Measurements from ENCODE around the gene TNFRSF6B. TPM values are rescaled to one million over a fixed set of nuclear protein-coding genes. Genes with fewer than 3 reads are reported as not detected.

TNFRSF6B gene
- polyA plus RNA-seq, 1 of the 3 experiments (the other 2 are of a cell fraction) = 9.4 TPM

DNA sequence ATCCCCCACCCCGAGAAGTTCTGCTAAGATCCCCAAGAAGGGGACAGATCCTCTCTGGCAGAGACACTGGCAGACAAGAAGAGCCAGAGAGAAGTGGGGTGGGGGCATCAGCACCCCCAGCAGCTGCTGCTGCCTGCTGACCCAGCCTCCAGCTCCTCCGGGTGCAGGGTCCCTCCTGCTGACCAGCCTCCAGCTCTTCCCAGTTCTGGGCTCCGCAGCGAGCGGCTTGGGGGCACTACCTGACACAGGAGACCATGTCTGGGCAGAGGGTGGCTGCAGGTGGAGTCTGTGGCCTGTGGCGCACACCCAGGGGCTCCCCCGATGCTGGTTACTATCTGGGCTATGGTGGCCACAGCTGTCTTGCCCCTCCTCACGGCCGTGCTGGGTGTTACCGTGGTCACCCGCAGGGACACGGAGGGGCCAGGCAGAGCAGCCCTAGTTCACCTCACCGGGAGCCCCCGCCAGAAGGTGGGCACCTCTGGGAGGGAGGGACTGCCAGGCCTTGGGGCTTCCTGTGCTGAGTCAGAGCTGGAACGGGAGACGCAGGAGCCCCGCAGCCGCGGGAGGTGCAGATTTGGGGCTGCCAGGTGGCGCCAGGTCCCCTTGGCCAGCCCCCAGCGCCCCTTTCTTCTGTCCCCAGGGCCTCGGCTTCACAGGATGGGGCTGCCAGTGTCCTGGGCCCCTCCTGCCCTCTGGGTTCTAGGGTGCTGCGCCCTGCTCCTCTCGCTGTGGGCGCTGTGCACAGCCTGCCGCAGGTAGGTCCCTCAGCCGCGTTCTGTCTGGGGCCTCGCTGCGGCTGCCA is 40.6 kb downstream of the TNFRSF6B start:
- no peak overlapping the region for H3K4me3 ChIP-seq (ENCODE audit: low read depth in 2 of 2, low read length in 1 of 2)
- CTCF ChIA-PET = interaction anchor here (1.4 to 1.7 kb wide), 2 partner anchors 12 to 38 kb away, joined by 3 to 6 read pairs; no protein-coding TSS in a partner anchor
- H3K27ac ChIP-seq (ENCODE audit: low read depth in 2 of 2, low read length in 1 of 2) = no peak overlapping the region
- 87% methylated on average over 9 of the region's 30 CpGs for WGBS (ENCODE audit: low lambda C conversion rate)
- peaks cover 9% of the 10 kb centered on the region for H3F3A ChIP-seq (replicated peaks; ENCODE audit: insufficient read depth)
- peak; percentile 16; the same call in 1 of the 2 replicates for TF ChIP-seq POLR2AphosphoS5 (IDR thresholded peaks at IDR 0.05; ENCODE audit: low read depth, low read length)
- TF ChIP-seq GATA2 (CRISPR knock-in tag; IDR thresholded peaks at IDR 0.05) = no peak
- POLR2A ChIA-PET = no interaction called here
- H3K4me1 ChIP-seq (ENCODE audit: control insufficient read depth in 1 of 2, insufficient read depth in 2 of 2, low read depth in 1 of 2, low read length in 1 of 2) = peaks cover 0 to 14% of the 10 kb centered on the region in 2 experiments; a peak in 1 of 4 replicates
- peaks cover 0 to 23% of the 10 kb centered on the region in 2 experiments for H3K36me3 ChIP-seq (replicated peaks in 1 of 2; ENCODE audit: control insufficient read depth in 1 of 2, insufficient read depth in 2 of 2, low read length in 1 of 2)
- H3K79me2 ChIP-seq (ENCODE audit: insufficient read depth) = peaks cover 18% of the 10 kb centered on the region
- no peak overlapping the region for H3K9ac ChIP-seq
- H3K9me3 ChIP-seq = no peaks in the 10 kb centered on the region
- H2AFZ ChIP-seq (ENCODE audit: low read depth) = no peak overlapping the region
- H4K20me1 ChIP-seq (ENCODE audit: insufficient read depth) = peaks cover 12% of the 10 kb centered on the region
- H3K9me2 ChIP-seq = no peaks in the 10 kb centered on the region
- DNase-seq = peak; percentile 31
- no peak overlapping the region for H3K4me2 ChIP-seq
- no peaks in the 10 kb centered on the region for H3K27me3 ChIP-seq (ENCODE audit: insufficient read depth)

DNA sequence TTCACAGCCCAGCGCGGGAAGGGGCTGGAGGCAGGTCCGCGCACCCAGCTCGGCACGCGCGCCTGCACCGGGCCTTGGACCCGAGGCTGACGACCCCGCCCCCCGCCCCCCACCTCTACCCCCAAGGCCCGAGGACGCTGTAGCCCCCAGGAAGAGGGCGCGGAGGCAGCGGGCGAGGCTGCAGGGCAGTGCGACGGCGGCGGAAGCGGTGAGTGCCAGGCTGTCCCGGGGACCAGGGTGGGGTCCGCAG is 41.2 kb downstream of the TNFRSF6B start:
- Histone ChIP-seq H3F3A (replicated peaks; ENCODE audit: insufficient read depth) (peaks cover 9% of the 10 kb centered on the region), H3K9ac (no peak overlapping the region), H3K9me2 (no peaks in the 10 kb centered on the region), H4K20me1 (ENCODE audit: insufficient read depth) (peaks cover 12% of the 10 kb centered on the region), H3K27ac (ENCODE audit: low read depth in 2 of 2, low read length in 1 of 2) (no peak overlapping the region), H3K4me1 (ENCODE audit: control insufficient read depth in 1 of 2, insufficient read depth in 2 of 2, low read depth in 1 of 2, low read length in 1 of 2) (peaks cover 0 to 14% of the 10 kb centered on the region in 2 experiments; a peak in 1 of 4 replicates), H3K4me3 (ENCODE audit: low read depth in 2 of 2, low read length in 1 of 2) (no peak overlapping the region), H3K27me3 (ENCODE audit: insufficient read depth) (no peaks in the 10 kb centered on the region), H2AFZ (ENCODE audit: low read depth) (no peak overlapping the region), H3K79me2 (ENCODE audit: insufficient read depth) (peaks cover 18% of the 10 kb centered on the region), H3K9me3 (no peaks in the 10 kb centered on the region), H3K4me2 (no peak overlapping the region), H3K36me3 (replicated peaks in 1 of 2; ENCODE audit: control insufficient read depth in 1 of 2, insufficient read depth in 2 of 2, low read length in 1 of 2) (peaks cover 0 to 29% of the 10 kb centered on the region in 2 experiments)
- TF ChIP-seq, protein P1, sequence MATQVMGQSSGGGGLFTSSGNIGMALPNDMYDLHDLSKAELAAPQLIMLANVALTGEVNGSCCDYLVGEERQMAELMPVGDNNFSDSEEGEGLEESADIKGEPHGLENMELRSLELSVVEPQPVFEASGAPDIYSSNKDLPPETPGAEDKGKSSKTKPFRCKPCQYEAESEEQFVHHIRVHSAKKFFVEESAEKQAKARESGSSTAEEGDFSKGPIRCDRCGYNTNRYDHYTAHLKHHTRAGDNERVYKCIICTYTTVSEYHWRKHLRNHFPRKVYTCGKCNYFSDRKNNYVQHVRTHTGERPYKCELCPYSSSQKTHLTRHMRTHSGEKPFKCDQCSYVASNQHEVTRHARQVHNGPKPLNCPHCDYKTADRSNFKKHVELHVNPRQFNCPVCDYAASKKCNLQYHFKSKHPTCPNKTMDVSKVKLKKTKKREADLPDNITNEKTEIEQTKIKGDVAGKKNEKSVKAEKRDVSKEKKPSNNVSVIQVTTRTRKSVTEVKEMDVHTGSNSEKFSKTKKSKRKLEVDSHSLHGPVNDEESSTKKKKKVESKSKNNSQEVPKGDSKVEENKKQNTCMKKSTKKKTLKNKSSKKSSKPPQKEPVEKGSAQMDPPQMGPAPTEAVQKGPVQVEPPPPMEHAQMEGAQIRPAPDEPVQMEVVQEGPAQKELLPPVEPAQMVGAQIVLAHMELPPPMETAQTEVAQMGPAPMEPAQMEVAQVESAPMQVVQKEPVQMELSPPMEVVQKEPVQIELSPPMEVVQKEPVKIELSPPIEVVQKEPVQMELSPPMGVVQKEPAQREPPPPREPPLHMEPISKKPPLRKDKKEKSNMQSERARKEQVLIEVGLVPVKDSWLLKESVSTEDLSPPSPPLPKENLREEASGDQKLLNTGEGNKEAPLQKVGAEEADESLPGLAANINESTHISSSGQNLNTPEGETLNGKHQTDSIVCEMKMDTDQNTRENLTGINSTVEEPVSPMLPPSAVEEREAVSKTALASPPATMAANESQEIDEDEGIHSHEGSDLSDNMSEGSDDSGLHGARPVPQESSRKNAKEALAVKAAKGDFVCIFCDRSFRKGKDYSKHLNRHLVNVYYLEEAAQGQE (IDR thresholded peaks at IDR 0.05; ENCODE audit: low read depth, low read length) = no peak
- TF ChIP-seq POLR2AphosphoS5 (IDR thresholded peaks at IDR 0.05; ENCODE audit: low read depth, low read length) (no peak), NFIC (IDR thresholded peaks at IDR 0.05; ENCODE audit: borderline replicate concordance) (no peak), RCOR1 (IDR thresholded peaks at IDR 0.05; ENCODE audit: low read length) (no peak), TEAD4 (IDR thresholded peaks at IDR 0.05; ENCODE audit: borderline replicate concordance, insufficient read depth) (no peak), MXI1 (IDR thresholded peaks at IDR 0.05; ENCODE audit: low read depth, low read length) (no peak), TAF1 (IDR thresholded peaks at IDR 0.05; ENCODE audit: borderline replicate concordance, low read depth, low read length) (no peak)
- TF ChIP-seq, protein P2, sequence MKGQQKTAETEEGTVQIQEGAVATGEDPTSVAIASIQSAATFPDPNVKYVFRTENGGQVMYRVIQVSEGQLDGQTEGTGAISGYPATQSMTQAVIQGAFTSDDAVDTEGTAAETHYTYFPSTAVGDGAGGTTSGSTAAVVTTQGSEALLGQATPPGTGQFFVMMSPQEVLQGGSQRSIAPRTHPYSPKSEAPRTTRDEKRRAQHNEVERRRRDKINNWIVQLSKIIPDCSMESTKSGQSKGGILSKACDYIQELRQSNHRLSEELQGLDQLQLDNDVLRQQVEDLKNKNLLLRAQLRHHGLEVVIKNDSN (IDR thresholded peaks at IDR 0.05; ENCODE audit: borderline replicate concordance, low read depth) = no peak
- DNase-seq = peak; percentile 38
- CTCF ChIA-PET = interaction anchor here (1.7 kb wide), 1 partner anchor 38 kb away, joined by 6 read pairs; no protein-coding TSS in a partner anchor
- POLR2A ChIA-PET = no interaction called here
- WGBS (ENCODE audit: low lambda C conversion rate) = 98% methylated on average over 9 of the region's 26 CpGs

Measured in SK-N-SH (cell line).